GM19193 (cell line): ENCODE measurements around the gene PPP2R2C.

ENCODE experiments used
- POLR2A ChIP-seq: IDR thresholded peaks from 4 replicates; pipeline ENCODE4 v1.6.1; 2011; ENCODE audit not compliant: insufficient read depth, insufficient read length; ENCODE audit errors: extremely low read depth

Gene PPP2R2C

GRCh38 chr4:6415031-6415705 lies 57.2 kb downstream of the PPP2R2C start:
- TF ChIP-seq POLR2A: no peak

- no peak for TF ChIP-seq POLR2A
These were observed 57.8 kb downstream of the PPP2R2C start for GRCh38 chr4:6414578-6414977.

DNA sequence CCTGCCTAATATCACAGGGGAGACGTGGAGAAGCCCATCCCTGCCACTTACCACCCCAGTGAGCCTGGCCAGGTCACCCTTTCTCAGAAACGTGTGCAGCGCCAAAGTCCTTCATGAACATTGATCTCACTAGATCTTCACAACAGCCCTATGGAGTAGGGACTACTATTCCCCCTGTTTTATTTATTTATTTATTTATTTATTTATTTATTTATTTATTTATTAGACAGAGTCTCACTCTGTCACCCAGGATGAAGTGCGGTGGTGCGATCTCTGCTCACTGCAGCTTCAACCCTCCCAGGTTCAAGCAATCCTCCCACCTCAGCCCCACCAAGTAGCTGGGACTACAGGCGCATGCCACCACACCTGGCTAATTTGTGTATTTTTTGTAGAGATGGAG lies 61.8 kb downstream of the PPP2R2C start:
- no peak for TF ChIP-seq POLR2A

DNA sequence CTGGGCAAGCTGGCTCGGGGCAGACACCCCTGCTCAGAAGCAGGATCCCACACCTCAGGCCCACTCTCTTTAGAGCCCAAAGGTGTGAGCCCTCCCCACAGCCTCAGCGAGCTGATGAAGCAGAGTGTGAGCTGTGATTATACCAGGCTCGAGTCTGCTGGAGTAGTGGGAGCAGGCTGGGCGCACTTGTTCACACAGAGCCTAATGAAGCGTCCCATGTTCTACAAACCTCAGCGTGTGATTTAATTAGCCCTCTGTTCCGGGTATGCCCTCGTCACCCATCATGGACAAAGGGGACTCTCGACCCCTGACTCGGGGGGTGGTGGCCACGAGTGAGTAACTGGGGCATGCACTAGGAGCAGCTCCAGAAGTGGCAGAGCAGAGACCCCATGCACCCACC lies 62.3 kb downstream of the PPP2R2C start:
- TF ChIP-seq POLR2A: no peak

GRCh38 chr4:6409381-6409780 lies 63.0 kb downstream of the PPP2R2C start:
- TF ChIP-seq POLR2A: no peak

GRCh38 chr4:6408263-6408662 lies 64.2 kb downstream of the PPP2R2C start:
- no peak for TF ChIP-seq POLR2A

DNA sequence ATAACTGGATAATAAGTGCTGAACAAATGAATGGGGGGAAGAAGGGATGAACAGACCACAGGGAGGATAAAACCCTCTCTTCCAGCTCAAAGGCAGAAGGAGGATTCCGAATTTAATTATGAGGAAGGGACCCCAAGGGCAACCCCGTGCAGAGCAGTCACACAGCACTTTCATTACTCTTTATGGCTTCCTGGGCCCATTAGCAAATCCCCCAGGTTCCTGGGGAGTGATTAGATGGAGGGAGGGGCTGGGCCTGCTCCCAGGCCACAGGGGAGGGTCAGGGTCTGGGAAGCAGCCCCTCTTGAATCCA lies 67.1 kb downstream of the PPP2R2C start:
- no peak for TF ChIP-seq POLR2A

GRCh38 chr4:6404611-6405396 lies 67.6 kb downstream of the PPP2R2C start:
- TF ChIP-seq POLR2A: no peak

DNA sequence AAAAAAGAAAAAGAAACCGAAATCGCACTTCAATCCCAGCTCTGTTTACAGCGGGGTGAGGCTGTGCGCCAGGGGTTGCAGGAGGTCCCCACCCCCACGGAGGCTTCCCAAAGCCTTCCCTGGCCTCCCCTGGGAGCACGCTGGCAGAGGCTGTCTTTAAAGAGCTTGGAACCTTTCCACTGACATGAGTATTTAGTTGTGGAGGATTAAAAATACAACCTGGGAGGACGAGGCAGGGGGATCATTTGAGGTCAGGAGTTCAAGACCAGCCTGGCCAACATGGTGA lies 69.1 kb downstream of the PPP2R2C start:
- no peak for TF ChIP-seq POLR2A

GRCh38 chr4:6402566-6403399 lies 69.6 kb downstream of the PPP2R2C start:
- TF ChIP-seq POLR2A: no peak

GRCh38 chr4:6401797-6402196 lies 70.6 kb downstream of the PPP2R2C start:
- no peak for TF ChIP-seq POLR2A

DNA sequence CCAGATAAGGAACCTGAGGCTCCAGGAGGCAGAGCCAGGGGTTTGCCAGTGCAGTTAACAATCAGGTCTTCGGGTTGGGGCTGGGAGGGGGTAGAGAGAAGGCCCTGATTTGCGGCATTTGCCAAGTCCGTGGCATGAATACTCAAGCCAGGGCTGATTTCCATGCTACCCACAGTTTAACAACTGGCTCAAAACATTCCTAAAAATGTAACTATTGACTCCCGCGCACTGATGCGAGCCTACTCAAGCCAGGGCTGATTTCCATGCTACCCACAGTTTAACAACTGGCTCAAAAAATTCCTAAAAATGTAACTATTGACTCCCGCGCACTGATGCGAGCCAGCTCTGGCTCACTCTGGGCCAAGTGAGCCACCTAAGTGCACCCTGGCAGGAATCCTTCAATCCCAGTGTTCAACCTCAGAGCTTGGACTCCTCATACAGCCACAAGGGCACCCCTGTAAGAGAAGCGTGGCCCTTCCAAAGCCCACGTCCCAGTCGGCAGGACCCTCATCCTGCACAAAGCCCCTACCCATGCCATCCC lies 75.6 kb downstream of the PPP2R2C start:
- no peak for TF ChIP-seq POLR2A

DNA sequence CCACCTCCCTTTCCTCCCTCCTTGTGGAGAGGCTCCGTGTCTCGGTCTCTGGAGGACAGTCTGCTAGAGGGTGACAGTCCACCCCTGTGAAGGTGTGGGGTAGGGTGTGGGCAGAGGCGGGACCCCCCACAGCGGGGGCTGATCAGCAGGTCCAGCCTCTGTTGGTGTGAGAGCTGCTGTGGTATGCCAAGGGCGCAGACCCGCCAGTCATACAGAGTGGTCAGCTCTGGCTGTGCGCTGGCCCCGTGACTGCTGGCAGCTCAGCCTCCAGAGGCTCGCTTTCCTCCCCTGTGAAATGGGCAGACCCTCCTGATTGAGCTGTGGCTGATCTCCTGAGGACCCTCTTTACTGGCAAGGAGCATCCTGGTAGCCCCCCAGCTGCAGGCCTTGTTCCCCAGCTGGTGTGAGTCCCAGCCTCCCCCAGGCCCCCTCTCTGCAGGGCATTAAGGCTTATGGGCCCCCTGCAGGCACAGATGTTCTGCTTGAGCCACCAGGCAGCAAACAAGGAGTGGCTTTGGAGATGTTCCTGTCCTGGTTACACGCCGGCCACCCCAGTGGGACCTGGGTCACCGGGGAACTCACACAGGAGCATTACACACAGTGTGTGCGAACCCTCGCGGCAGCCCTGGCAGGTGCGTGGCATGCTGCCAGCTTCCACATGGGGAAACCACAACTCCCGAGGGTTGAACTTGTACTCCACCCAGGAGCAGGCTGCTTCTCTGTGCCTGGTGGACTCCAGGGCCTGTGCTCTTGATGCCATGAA lies 76.8 kb downstream of the PPP2R2C start:
- no peak for TF ChIP-seq POLR2A

GRCh38 chr4:6394671-6395081 lies 77.7 kb downstream of the PPP2R2C start:
- no peak for TF ChIP-seq POLR2A
